NAMALWA (cell line): ENCODE data around the gene PTK7.

ENCODE experiments used
- DNase-seq: peaks from one replicate; pipeline ENCODE4 v3.0.0-alpha.2; 2015; ENCODE audit warnings: low spot score

Gene PTK7

GRCh38 chr6:43180058-43180457, 103.9 kb downstream of the PTK7 start:
- DNase-seq, result no peak

- peak; percentile 24 for DNase-seq
Measured at GRCh38 chr6:43180985-43181384, 104.9 kb downstream of the PTK7 start.

- DNase-seq, result no peak
Measured at GRCh38 chr6:43181621-43181941, 105.5 kb downstream of the PTK7 start.

- DNase-seq, result peak; percentile 75
Measured at GRCh38 chr6:43181942-43182860, 106.1 kb downstream of the PTK7 start, which contains the start of gene CUL9. Gene CUL9, plus strand, starts transcription at chr6:43182196. Its CDS starts 2,115 bp downstream, at chr6:43184311.

- DNase-seq, result no peak
Measured at GRCh38 chr6:43183441-43183840, 107.3 kb downstream of the PTK7 start.

GRCh38 chr6:43184268-43184985, 108.3 kb downstream of the PTK7 start:
- DNase-seq, result no peak

- no peak for DNase-seq
Measured at GRCh38 chr6:43185391-43185985, 109.4 kb downstream of the PTK7 start.

- DNase-seq, result no peak
Measured at GRCh38 chr6:43186019-43186418, 109.9 kb downstream of the PTK7 start.

- no peak for DNase-seq
Measured at GRCh38 chr6:43186706-43187105, 110.6 kb downstream of the PTK7 start.

- DNase-seq, result no peak
Measured at GRCh38 chr6:43187821-43188220, 111.7 kb downstream of the PTK7 start.

- DNase-seq, result no peak
Measured at GRCh38 chr6:43188426-43188825, 112.3 kb downstream of the PTK7 start.

- DNase-seq, result no peak
Measured at GRCh38 chr6:43189776-43190304, 113.7 kb downstream of the PTK7 start.

- no peak for DNase-seq
Measured at GRCh38 chr6:43192911-43193310, 116.8 kb downstream of the PTK7 start.

GRCh38 chr6:43193929-43194328, 117.8 kb downstream of the PTK7 start:
- DNase-seq, result no peak

- no peak for DNase-seq
Measured at GRCh38 chr6:43196337-43196736, 120.2 kb downstream of the PTK7 start.

- DNase-seq, result no peak
Measured at GRCh38 chr6:43199912-43200311, 123.8 kb downstream of the PTK7 start.

GRCh38 chr6:43200541-43200940, 124.4 kb downstream of the PTK7 start:
- no peak for DNase-seq

- DNase-seq, result no peak
Measured at GRCh38 chr6:43202451-43202850, 126.3 kb downstream of the PTK7 start.

- no peak for DNase-seq
Measured at GRCh38 chr6:43203029-43203717, 127.1 kb downstream of the PTK7 start.

GRCh38 chr6:43203718-43204095, 127.6 kb downstream of the PTK7 start:
- no peak for DNase-seq

GRCh38 chr6:43204271-43205105, 128.4 kb downstream of the PTK7 start:
- no peak for DNase-seq
